ENCODE results near the gene PRKN.

DNA sequence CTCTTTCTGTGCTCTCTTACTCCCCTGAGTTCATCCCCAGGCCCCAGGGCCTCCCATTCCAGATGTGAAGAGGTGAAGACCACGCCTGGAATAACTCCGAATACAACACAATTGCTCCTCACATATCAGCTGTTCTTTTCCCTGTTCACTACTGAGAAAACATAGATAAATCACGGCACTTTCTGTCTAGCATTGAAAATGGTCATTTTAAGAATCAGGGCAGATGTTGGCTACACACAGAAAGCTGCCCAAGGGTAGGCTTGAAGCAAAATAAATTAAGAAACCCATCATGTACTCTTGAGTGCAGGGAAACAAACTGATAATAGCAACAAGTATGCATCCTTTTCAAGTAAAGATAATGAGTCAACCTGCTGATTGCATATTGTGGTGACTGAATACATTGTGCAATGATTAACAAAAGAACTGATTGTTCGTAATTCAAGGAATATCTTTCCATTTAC is 382.5 kb downstream of the PRKN start:
- TF ChIP-seq, protein P1, sequence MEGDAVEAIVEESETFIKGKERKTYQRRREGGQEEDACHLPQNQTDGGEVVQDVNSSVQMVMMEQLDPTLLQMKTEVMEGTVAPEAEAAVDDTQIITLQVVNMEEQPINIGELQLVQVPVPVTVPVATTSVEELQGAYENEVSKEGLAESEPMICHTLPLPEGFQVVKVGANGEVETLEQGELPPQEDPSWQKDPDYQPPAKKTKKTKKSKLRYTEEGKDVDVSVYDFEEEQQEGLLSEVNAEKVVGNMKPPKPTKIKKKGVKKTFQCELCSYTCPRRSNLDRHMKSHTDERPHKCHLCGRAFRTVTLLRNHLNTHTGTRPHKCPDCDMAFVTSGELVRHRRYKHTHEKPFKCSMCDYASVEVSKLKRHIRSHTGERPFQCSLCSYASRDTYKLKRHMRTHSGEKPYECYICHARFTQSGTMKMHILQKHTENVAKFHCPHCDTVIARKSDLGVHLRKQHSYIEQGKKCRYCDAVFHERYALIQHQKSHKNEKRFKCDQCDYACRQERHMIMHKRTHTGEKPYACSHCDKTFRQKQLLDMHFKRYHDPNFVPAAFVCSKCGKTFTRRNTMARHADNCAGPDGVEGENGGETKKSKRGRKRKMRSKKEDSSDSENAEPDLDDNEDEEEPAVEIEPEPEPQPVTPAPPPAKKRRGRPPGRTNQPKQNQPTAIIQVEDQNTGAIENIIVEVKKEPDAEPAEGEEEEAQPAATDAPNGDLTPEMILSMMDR (IDR thresholded peaks at IDR 0.05; ENCODE audit: insufficient read depth, low read depth, low read length): no peak
- no peak for TF ChIP-seq EZH2 (IDR thresholded peaks at IDR 0.05; ENCODE audit: insufficient read depth, low read length)
